ENCODE results near the gene TGFBR2.

Gene TGFBR2

DNA sequence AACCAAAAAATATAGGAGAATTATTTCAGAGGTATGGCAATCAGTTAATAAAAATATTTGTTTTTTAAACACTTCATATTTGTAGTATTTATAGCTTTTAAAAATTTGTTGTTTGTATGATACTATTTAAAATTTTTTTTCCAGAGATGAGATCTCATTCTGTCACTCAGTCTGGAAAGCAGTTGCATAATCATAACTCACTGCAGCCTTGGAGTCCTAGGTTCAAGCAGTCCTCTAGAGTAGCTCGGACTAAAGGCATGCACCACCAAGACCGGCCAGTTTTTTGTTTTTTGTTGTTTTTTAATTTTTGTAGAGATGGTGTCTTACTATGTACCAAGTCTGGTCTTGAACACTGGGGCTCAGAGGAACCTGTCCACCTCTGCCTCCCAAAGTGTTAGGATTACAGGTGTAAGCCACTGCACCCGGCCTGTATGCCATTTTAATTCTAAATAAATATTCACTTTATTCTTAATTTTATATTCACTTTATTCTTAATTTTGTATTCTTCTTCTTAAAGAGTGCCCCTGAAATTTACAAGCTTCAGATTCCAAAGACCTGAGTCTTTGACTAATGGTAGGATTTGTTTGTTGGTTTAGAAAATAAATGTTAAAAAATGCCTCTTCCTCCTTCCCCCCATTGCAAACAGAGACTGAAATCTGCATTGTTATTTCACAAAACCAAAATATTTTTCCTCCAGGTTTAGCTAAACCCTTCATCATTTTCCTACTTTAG is 9.4 kb downstream of the TGFBR2 start:
- H3K4me3 ChIP-seq (ENCODE audit: low read depth, low read length): no peak overlapping the region
- TF ChIP-seq, protein P1, sequence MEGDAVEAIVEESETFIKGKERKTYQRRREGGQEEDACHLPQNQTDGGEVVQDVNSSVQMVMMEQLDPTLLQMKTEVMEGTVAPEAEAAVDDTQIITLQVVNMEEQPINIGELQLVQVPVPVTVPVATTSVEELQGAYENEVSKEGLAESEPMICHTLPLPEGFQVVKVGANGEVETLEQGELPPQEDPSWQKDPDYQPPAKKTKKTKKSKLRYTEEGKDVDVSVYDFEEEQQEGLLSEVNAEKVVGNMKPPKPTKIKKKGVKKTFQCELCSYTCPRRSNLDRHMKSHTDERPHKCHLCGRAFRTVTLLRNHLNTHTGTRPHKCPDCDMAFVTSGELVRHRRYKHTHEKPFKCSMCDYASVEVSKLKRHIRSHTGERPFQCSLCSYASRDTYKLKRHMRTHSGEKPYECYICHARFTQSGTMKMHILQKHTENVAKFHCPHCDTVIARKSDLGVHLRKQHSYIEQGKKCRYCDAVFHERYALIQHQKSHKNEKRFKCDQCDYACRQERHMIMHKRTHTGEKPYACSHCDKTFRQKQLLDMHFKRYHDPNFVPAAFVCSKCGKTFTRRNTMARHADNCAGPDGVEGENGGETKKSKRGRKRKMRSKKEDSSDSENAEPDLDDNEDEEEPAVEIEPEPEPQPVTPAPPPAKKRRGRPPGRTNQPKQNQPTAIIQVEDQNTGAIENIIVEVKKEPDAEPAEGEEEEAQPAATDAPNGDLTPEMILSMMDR (IDR thresholded peaks at IDR 0.05; ENCODE audit: low read depth, low read length): no peak

DNA sequence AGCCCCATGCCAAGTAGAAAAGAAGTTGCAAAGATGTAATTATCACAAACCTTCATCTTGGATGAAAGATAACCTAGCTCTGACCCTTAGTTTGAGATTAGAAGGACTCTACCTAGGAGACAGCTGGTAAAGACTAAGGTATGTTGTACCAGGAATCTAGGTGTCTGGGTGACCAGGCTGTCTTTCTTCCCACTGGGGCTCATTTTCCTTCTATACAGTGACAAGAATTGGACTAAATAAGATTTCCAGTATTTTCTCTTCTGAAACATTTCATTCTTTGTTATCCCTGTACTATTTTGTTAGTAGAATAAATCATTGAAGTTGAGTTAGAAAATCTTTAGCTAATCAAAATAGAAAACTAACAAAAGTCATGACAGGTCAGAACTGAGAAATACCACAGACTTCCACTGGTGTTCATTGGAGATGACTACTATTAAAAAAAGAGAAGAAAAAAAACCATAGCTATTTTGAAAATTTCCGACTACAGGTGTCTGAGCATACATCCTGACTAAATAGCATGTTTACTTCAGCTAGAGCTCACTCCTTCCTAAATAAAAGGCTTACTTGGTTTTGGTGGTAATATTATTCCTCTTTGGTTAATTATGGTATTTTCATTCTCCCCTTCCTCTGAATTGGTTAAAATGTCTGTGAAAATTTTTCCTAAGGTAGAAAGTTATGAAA is 10.1 kb downstream of the TGFBR2 start:
- no peak overlapping the region for H3K4me3 ChIP-seq (ENCODE audit: low read depth, low read length)
- TF ChIP-seq, protein P1 (IDR thresholded peaks at IDR 0.05; ENCODE audit: low read depth, low read length): no peak

DNA sequence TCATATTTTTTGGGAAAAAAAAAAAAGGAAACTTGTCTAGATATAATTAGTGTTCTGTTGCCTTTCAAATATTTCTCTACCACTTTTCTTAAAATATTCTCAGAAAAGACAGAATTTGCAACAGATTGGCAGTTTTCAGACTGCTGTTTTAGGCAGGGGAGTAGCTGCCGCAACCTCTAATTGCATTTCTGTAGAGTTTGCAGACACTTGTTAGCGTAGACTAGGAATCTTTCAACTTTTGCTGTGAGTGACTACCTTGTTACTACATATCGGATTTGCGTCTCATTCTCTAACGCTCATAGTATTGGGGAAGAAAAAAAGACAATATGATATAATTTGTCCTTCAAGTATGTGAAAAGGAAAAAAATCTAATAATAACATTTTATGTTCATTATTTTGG is 10.7 kb downstream of the TGFBR2 start:
- TF ChIP-seq, protein P1 (IDR thresholded peaks at IDR 0.05; ENCODE audit: low read depth, low read length): no peak
- H3K4me3 ChIP-seq (ENCODE audit: low read depth, low read length): no peak overlapping the region

DNA sequence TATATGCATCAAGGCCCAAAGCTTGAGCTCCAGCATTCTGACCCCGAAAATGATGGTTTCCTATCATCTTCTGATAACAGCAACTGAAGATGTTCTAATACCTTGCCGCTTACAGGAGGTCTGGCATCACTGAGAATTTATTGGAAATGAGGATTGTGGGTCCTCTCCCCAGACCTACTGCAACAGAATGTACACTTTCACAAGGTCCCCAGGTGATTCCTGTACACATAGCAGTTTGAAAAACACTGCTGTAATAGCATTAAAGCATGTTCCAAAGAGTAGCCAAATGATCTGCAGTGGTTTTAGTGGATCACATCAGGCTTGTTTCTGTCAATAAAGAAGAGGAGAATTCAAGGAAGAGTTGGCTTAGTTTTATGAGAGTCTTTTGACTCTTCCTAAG is 11.3 kb downstream of the TGFBR2 start:
- H3K4me3 ChIP-seq (ENCODE audit: low read depth, low read length): no peak overlapping the region
- TF ChIP-seq, protein P1 (IDR thresholded peaks at IDR 0.05; ENCODE audit: low read depth, low read length): no peak

DNA sequence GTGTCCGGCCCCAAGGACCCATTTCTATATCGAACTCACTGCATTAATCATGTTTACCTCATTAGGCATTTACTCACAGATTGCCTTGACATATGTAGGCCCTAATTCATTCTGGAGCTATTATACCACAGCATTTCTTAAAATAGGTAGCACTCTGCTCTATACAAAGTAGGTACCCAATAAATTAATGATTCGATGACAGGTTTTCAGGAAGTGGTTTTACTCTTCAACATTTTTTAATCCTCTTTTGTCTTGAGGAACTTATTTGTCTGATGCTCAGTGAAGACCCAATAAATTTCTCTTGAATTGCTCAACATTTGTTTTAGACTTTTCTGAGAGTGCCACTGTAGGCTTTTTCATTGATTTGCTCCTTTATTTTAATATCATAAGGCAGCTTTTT is 12.1 kb downstream of the TGFBR2 start:
- H3K4me3 ChIP-seq (ENCODE audit: low read depth, low read length): no peak overlapping the region
- TF ChIP-seq, protein P1 (IDR thresholded peaks at IDR 0.05; ENCODE audit: low read depth, low read length): no peak

DNA sequence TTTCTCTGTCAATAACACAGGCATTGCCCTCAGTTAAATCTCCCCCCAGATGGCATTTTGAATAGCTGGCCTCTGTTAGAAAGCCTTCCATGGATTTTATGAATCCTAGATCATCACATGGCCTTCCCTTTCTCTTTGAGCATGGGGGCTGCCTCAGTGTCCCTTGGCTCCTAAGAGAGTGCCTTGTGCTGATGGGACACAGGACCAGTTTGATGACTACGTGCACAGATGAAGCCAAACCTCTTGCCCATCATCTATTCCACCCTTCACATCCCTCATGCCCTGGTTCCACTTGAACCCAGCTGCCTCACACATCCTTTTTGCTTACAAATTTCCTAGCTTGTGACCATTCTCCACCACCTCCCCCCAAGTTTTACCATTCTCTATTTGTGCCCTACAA is 12.9 kb downstream of the TGFBR2 start:
- TF ChIP-seq, protein P1 (IDR thresholded peaks at IDR 0.05; ENCODE audit: low read depth, low read length): no peak
- H3K4me3 ChIP-seq (ENCODE audit: low read depth, low read length): no peak overlapping the region
